Memory B cell (primary cell): ENCODE data around the gene ROM1.
"Not testable (repeated sequence)": the region's sequence is repeated elsewhere in the genome, so short reads cannot be mapped to it uniquely, and the experiment has no call there.

Source experiments
- ATAC-seq: fragments of 150-1000 bp; cut with Tn5 transposase; 2 replicates; pipeline ENCODE4 v1.10.0; 2021; ENCODE audit warnings: low read depth, mild to moderate bottlenecking, moderate library complexity
- DNase-seq, 2 donors: peaks; one replicate each; pipeline ENCODE4 v3.0.0; 2022; ENCODE audit warnings: low spot score in 2 of 2
- H3K27ac Mint-ChIP-seq: one replicate; pipeline ENCODE4 v1.8.0; 2022; ENCODE audit warnings: mild to moderate bottlenecking, moderate library complexity, mixed read lengths
- H3K27me3 Mint-ChIP-seq: one replicate; pipeline ENCODE4 v1.8.0; 2022; ENCODE audit warnings: mixed read lengths
- H3K36me3 Mint-ChIP-seq: one replicate; pipeline ENCODE4 v1.8.0; 2022; ENCODE audit warnings: mild to moderate bottlenecking, mixed read lengths
- H3K4me1 Mint-ChIP-seq: one replicate; pipeline ENCODE4 v1.8.0; 2022; ENCODE audit warnings: mixed read lengths
- H3K4me3 Mint-ChIP-seq: one replicate; pipeline ENCODE4 v1.8.0; 2022; ENCODE audit warnings: mild to moderate bottlenecking, moderate library complexity, mixed read lengths
- H3K9me3 Mint-ChIP-seq: one replicate; pipeline ENCODE4 v1.8.0; 2022; ENCODE audit warnings: mixed read lengths

The ROM1 gene

GRCh38 chr11:62645671-62645945, 32.6 kb downstream of the ROM1 start:
- Mint-ChIP-seq H3K27me3 (no peaks in the 10 kb centered on the region), H3K36me3 (no peaks in the 10 kb centered on the region), H3K4me1 (peaks cover 9% of the 10 kb centered on the region), H3K4me3 (peak overlapping the region; percentile 90), H3K27ac (peak overlapping the region; percentile 88), H3K9me3 (no peaks in the 10 kb centered on the region)
- ATAC-seq (no peak), DNase-seq (no peak)

- peak within 1 kb of the TSS; percentile 88 for H3K27ac Mint-ChIP-seq
- H3K36me3 Mint-ChIP-seq: no peaks in the 10 kb centered on the region
- ATAC-seq: peak; percentile 99
- H3K4me1 Mint-ChIP-seq: peaks cover 11% of the 10 kb centered on the region
- DNase-seq: peak; percentile 87 to 96
- H3K9me3 Mint-ChIP-seq: no peaks in the 10 kb centered on the region
- peak within 1 kb of the TSS; percentile 90 for H3K4me3 Mint-ChIP-seq
- H3K27me3 Mint-ChIP-seq: no peaks in the 10 kb centered on the region
Observed at GRCh38 chr11:62645946-62646824, 33.1 kb downstream of the ROM1 start, which contains the start of gene GANAB. Gene GANAB (minus strand): TSS chr11:62646613. CDS start chr11:62646599, 14 bp downstream.

- H3K4me1 Mint-ChIP-seq: peaks cover 15% of the 10 kb centered on the region
- ATAC-seq: no peak
- no peaks in the 10 kb centered on the region for H3K9me3 Mint-ChIP-seq
- H3K27ac Mint-ChIP-seq: peak overlapping the region; percentile 88
- H3K27me3 Mint-ChIP-seq: no peaks in the 10 kb centered on the region
- peak overlapping the region; percentile 90 for H3K4me3 Mint-ChIP-seq
- no peaks in the 10 kb centered on the region for H3K36me3 Mint-ChIP-seq
- no peak for DNase-seq
Observed at GRCh38 chr11:62646825-62647608, 34.0 kb downstream of the ROM1 start.

GRCh38 chr11:62647609-62648005, 34.5 kb downstream of the ROM1 start:
- no peaks in the 10 kb centered on the region for H3K27me3 Mint-ChIP-seq
- H3K4me1 Mint-ChIP-seq: peaks cover 19% of the 10 kb centered on the region
- H3K27ac Mint-ChIP-seq: no peak overlapping the region
- H3K36me3 Mint-ChIP-seq: no peaks in the 10 kb centered on the region
- ATAC-seq: no peak
- DNase-seq: no peak
- no peaks in the 10 kb centered on the region for H3K9me3 Mint-ChIP-seq
- no peak overlapping the region for H3K4me3 Mint-ChIP-seq

- Mint-ChIP-seq H3K27me3 (no peaks in the 10 kb centered on the region), H3K27ac (no peak overlapping the region), H3K4me3 (no peak overlapping the region), H3K9me3 (no peaks in the 10 kb centered on the region), H3K4me1 (peaks cover 20% of the 10 kb centered on the region), H3K36me3 (no peaks in the 10 kb centered on the region)
- ATAC-seq: no peak
- no peak for DNase-seq
Observed at GRCh38 chr11:62648185-62648966, 35.3 kb downstream of the ROM1 start.

- Mint-ChIP-seq H3K9me3 (no peaks in the 10 kb centered on the region), H3K4me3 (no peak overlapping the region), H3K27ac (no peak overlapping the region), H3K36me3 (no peaks in the 10 kb centered on the region), H3K27me3 (no peaks in the 10 kb centered on the region), H3K4me1 (peaks cover 23% of the 10 kb centered on the region)
- ATAC-seq (no peak), DNase-seq (no peak)
Observed at GRCh38 chr11:62648967-62649364, 35.9 kb downstream of the ROM1 start.

GRCh38 chr11:62649486-62649885, 36.4 kb downstream of the ROM1 start:
- peaks cover 23% of the 10 kb centered on the region for H3K4me1 Mint-ChIP-seq
- no peak for ATAC-seq
- H3K27ac Mint-ChIP-seq: no peak overlapping the region
- no peaks in the 10 kb centered on the region for H3K36me3 Mint-ChIP-seq
- H3K4me3 Mint-ChIP-seq: no peak overlapping the region
- no peak for DNase-seq
- H3K27me3 Mint-ChIP-seq: no peaks in the 10 kb centered on the region
- no peaks in the 10 kb centered on the region for H3K9me3 Mint-ChIP-seq

GRCh38 chr11:62650283-62650682, 37.2 kb downstream of the ROM1 start:
- not testable (repeated sequence) for H3K9me3 Mint-ChIP-seq, H3K27me3 Mint-ChIP-seq, H3K4me3 Mint-ChIP-seq, ATAC-seq, H3K27ac Mint-ChIP-seq, H3K36me3 Mint-ChIP-seq, DNase-seq
- H3K4me1 Mint-ChIP-seq: peaks cover 20% of the 10 kb centered on the region

- ATAC-seq: no peak
Observed at GRCh38 chr11:62652161-62653006, 39.3 kb downstream of the ROM1 start.

GRCh38 chr11:62654297-62654696, 41.2 kb downstream of the ROM1 start:
- H3K27me3 Mint-ChIP-seq: no peaks in the 10 kb centered on the region
- peak overlapping the region; percentile 66 for H3K4me3 Mint-ChIP-seq
- peak overlapping the region; percentile 28 for H3K27ac Mint-ChIP-seq
- no peaks in the 10 kb centered on the region for H3K9me3 Mint-ChIP-seq
- DNase-seq: no peak
- H3K36me3 Mint-ChIP-seq: no peaks in the 10 kb centered on the region
- H3K4me1 Mint-ChIP-seq: peaks cover 16% of the 10 kb centered on the region
- no peak for ATAC-seq

More at GRCh38 chr11:62652161-62653006, 39.3 kb downstream of the ROM1 start:
- H3K36me3 Mint-ChIP-seq: no peaks in the 10 kb centered on the region
- no peak for DNase-seq
- peaks cover 16% of the 10 kb centered on the region for H3K4me1 Mint-ChIP-seq
- no peaks in the 10 kb centered on the region for H3K27me3 Mint-ChIP-seq
- peak overlapping the region; percentile 97 for H3K4me3 Mint-ChIP-seq
- no peaks in the 10 kb centered on the region for H3K9me3 Mint-ChIP-seq
- H3K27ac Mint-ChIP-seq: peak overlapping the region; percentile 98

GRCh38 chr11:62656796-62657429, 43.9 kb downstream of the ROM1 start:
- no peaks in the 10 kb centered on the region for H3K36me3 Mint-ChIP-seq
- DNase-seq: no peak
- H3K9me3 Mint-ChIP-seq: no peaks in the 10 kb centered on the region
- H3K27me3 Mint-ChIP-seq: no peaks in the 10 kb centered on the region
- no peak for ATAC-seq
- H3K4me1 Mint-ChIP-seq: peaks cover 9% of the 10 kb centered on the region
- no peak overlapping the region for H3K27ac Mint-ChIP-seq
- H3K4me3 Mint-ChIP-seq: no peak overlapping the region

- Mint-ChIP-seq H3K9me3 (no peaks in the 10 kb centered on the region), H3K4me3 (peak overlapping the region; percentile 91), H3K27me3 (no peaks in the 10 kb centered on the region), H3K36me3 (peaks cover 2% of the 10 kb centered on the region), H3K4me1 (peaks cover 18% of the 10 kb centered on the region), H3K27ac (peak overlapping the region; percentile 90)
- peak in 1 of 2 donors; percentile 46 for DNase-seq
- ATAC-seq: peak; percentile 43
Observed at GRCh38 chr11:62664405-62665074, 51.5 kb downstream of the ROM1 start.
